GM12864 (cell line): Measurements from ENCODE around the gene SAMD11.
"Not testable (repeated sequence)": the region's sequence is repeated elsewhere in the genome, so short reads cannot be mapped to it uniquely, and the experiment has no call there.

Experiments used
- DNase-seq: peaks from one replicate; pipeline ENCODE4 v3.0.0-alpha.2; 2011; ENCODE audit warnings: low read depth
- H3K4me3 ChIP-seq: 2 replicates; pipeline ENCODE4 v1.5.1; 2011; ENCODE audit warnings: mild to moderate bottlenecking, low read depth, low read length, control low read depth
- CTCF ChIP-seq: IDR thresholded peaks from 2 replicates; pipeline ENCODE4 v1.5.1; 2011; ENCODE audit warnings: low read depth, mild to moderate bottlenecking, moderate library complexity, low read length, control low read depth, inconsistent platforms; ENCODE audit errors: missing control alignments

SAMD11 gene

GRCh38 chr1:890661-891060, 33.1 kb upstream of the SAMD11 start:
- H3K4me3 ChIP-seq, result no peak overlapping the region
- TF ChIP-seq CTCF, result no peak
- no peak for DNase-seq

- TF ChIP-seq CTCF, result no peak
- no peak overlapping the region for H3K4me3 ChIP-seq
- DNase-seq, result no peak
Observed at GRCh38 chr1:897226-897625, 26.5 kb upstream of the SAMD11 start.

- not testable (repeated sequence) for H3K4me3 ChIP-seq, DNase-seq
Observed at GRCh38 chr1:897951-898350, 25.8 kb upstream of the SAMD11 start.

GRCh38 chr1:899636-900317, 23.9 kb upstream of the SAMD11 start:
- TF ChIP-seq CTCF, result no peak
- H3K4me3 ChIP-seq, result no peak overlapping the region
- DNase-seq, result no peak

- no peak for TF ChIP-seq CTCF
- DNase-seq, result no peak
- no peak overlapping the region for H3K4me3 ChIP-seq
Observed at GRCh38 chr1:901108-901859, 22.4 kb upstream of the SAMD11 start.

- no peak for DNase-seq
- TF ChIP-seq CTCF, result no peak
- H3K4me3 ChIP-seq, result no peak overlapping the region
Observed at GRCh38 chr1:902802-903201, 20.9 kb upstream of the SAMD11 start.

GRCh38 chr1:903305-903704, 20.4 kb upstream of the SAMD11 start:
- DNase-seq, result no peak
- no peak for TF ChIP-seq CTCF
- no peak overlapping the region for H3K4me3 ChIP-seq
